Measurements from ENCODE around the gene DGCR2.
"Not testable (repeated sequence)": the region's sequence is repeated elsewhere in the genome, so short reads cannot be mapped to it uniquely, and the experiment has no call there.

DNA sequence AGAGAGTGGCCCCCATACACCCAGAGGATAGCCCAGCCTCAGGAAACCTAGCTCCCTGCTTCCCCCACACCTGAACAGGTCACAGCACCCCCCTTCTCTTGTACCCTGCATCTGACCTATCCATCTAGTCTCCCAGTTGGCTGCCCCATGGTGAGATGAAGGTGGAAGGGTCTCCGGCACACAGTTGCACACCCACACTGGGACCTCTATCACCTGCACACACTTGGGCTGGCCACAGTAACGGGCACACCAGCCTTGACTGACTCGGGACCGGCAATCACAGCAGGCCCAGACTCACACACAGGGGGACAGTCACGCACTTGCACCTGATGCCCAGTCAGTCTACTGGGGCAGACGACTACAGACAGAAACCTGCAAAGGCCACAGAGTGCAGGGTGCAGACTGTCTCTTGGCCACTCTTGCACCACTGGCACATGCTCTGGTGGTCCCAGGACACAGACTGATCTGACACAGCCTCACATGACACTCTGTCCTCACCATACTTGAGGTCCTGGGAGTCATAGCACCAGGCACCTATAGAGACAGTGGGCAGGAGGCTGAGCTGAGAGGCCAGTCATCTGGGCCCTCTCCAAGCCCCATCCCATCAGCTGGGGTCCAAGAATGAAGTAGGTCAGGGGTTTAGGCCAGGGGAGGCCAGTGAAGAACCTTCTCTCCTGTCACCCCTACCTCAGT, 88.0 kb downstream of the DGCR2 start:
- TF ChIP-seq CEBPB (IDR thresholded peaks at IDR 0.05; ENCODE audit: low read depth, low read length); MAZ (IDR thresholded peaks at IDR 0.05; ENCODE audit: borderline replicate concordance, low read depth, low read length); RFX5 (IDR thresholded peaks at IDR 0.05; ENCODE audit: low read depth, low read length); POLR2A (IDR thresholded peaks at IDR 0.05; ENCODE audit: low read depth, low read length); RAD21 (IDR thresholded peaks at IDR 0.05; ENCODE audit: low read length): not testable (repeated sequence)
- TF ChIP-seq, protein P1, sequence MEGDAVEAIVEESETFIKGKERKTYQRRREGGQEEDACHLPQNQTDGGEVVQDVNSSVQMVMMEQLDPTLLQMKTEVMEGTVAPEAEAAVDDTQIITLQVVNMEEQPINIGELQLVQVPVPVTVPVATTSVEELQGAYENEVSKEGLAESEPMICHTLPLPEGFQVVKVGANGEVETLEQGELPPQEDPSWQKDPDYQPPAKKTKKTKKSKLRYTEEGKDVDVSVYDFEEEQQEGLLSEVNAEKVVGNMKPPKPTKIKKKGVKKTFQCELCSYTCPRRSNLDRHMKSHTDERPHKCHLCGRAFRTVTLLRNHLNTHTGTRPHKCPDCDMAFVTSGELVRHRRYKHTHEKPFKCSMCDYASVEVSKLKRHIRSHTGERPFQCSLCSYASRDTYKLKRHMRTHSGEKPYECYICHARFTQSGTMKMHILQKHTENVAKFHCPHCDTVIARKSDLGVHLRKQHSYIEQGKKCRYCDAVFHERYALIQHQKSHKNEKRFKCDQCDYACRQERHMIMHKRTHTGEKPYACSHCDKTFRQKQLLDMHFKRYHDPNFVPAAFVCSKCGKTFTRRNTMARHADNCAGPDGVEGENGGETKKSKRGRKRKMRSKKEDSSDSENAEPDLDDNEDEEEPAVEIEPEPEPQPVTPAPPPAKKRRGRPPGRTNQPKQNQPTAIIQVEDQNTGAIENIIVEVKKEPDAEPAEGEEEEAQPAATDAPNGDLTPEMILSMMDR (conservative IDR thresholded peaks at IDR 0.05; ENCODE audit: low read depth, low read length): not testable (repeated sequence)
- TF ChIP-seq, protein P2, sequence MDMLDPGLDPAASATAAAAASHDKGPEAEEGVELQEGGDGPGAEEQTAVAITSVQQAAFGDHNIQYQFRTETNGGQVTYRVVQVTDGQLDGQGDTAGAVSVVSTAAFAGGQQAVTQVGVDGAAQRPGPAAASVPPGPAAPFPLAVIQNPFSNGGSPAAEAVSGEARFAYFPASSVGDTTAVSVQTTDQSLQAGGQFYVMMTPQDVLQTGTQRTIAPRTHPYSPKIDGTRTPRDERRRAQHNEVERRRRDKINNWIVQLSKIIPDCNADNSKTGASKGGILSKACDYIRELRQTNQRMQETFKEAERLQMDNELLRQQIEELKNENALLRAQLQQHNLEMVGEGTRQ (IDR thresholded peaks at IDR 0.05; ENCODE audit: low read depth, low read length): not testable (repeated sequence)

Data from IMR-90 (cell line).